ENCODE measurements around the gene RCHY1. TPM values are rescaled to one million over a fixed set of nuclear protein-coding genes. Genes with fewer than 3 reads are reported as not detected.

The RCHY1 gene
- total and polyA plus RNA-seq, 2 donors (not counting 1 experiment from before 2014, with no cell fraction given): 34.5 to 49.3 TPM

GRCh38 chr4:75514949-75515612 lies 878 bp upstream of the RCHY1 start:
- Histone ChIP-seq H3K9ac (ENCODE audit: insufficient read depth, low read length) (peak overlapping the region; percentile 96), H3K4me1 (ENCODE audit: control insufficient read depth, extremely low read depth, insufficient read depth, low read length) (peaks cover 3% of the 10 kb centered on the region), H3K27me3 (ENCODE audit: control insufficient read depth, insufficient read depth, low read length) (no peaks in the 10 kb centered on the region), H3K4me2 (ENCODE audit: extremely low read depth, insufficient read depth, low read length) (peak overlapping the region; percentile 87), H3K4me3 (replicated peaks in 1 of 4; ENCODE audit: control extremely low read depth in 1 of 4, insufficient read depth in 1 of 4, low read depth in 3 of 4, low read length in 4 of 4) (peak overlapping the region; percentile 83 to 97 (median 86)), H3K36me3 (ENCODE audit: control insufficient read depth, insufficient read depth, low read length) (peaks cover 6% of the 10 kb centered on the region), H3K27ac (ENCODE audit: insufficient read depth, low read length) (peak overlapping the region; percentile 97), H2AFZ (ENCODE audit: low read length) (peak overlapping the region; percentile 99), H4K20me1 (ENCODE audit: control insufficient read depth, extremely low read depth, insufficient read depth, low read length) (no peaks in the 10 kb centered on the region), H3K79me2 (ENCODE audit: control insufficient read depth, insufficient read depth, low read length) (peaks cover 40% of the 10 kb centered on the region), H3K9me3 (ENCODE audit: control insufficient read depth, insufficient read depth, low read depth, low read length) (no peaks in the 10 kb centered on the region)
- DNase-seq (ENCODE audit: low read depth in 2 of 2): no peak
- no peak for TF ChIP-seq EZH2 (IDR thresholded peaks at IDR 0.05; ENCODE audit: low read length, missing control alignments)
- TF ChIP-seq CTCF (conservative IDR thresholded peaks at IDR 0.05 in 1 of 2, IDR thresholded peaks at IDR 0.05 in 1 of 2; ENCODE audit: low read depth in 1 of 2, low read length in 2 of 2): no peak

GRCh38 chr4:75513526-75514130 lies 575 bp downstream of the RCHY1 start:
- TF ChIP-seq CTCF (conservative IDR thresholded peaks at IDR 0.05 in 1 of 2, IDR thresholded peaks at IDR 0.05 in 1 of 2; ENCODE audit: low read depth in 1 of 2, low read length in 2 of 2): no peak
- no peak for TF ChIP-seq EZH2 (IDR thresholded peaks at IDR 0.05; ENCODE audit: low read length, missing control alignments)
- H3K4me2 ChIP-seq (ENCODE audit: extremely low read depth, insufficient read depth, low read length): peak overlapping the region; percentile 76
- H3K36me3 ChIP-seq (ENCODE audit: control insufficient read depth, insufficient read depth, low read length): peaks cover 4% of the 10 kb centered on the region
- H3K9me3 ChIP-seq (ENCODE audit: control insufficient read depth, insufficient read depth, low read depth, low read length): no peaks in the 10 kb centered on the region
- H3K27me3 ChIP-seq (ENCODE audit: control insufficient read depth, insufficient read depth, low read length): no peaks in the 10 kb centered on the region
- H3K4me1 ChIP-seq (ENCODE audit: control insufficient read depth, extremely low read depth, insufficient read depth, low read length): peaks cover 3% of the 10 kb centered on the region
- peaks cover 50% of the 10 kb centered on the region for H3K79me2 ChIP-seq (ENCODE audit: control insufficient read depth, insufficient read depth, low read length)
- DNase-seq (ENCODE audit: low read depth in 2 of 2): peak; percentile 5 to 15
- peak overlapping the region; percentile 96 for H3K9ac ChIP-seq (ENCODE audit: insufficient read depth, low read length)
- peak overlapping the region; percentile 88 for H2AFZ ChIP-seq (ENCODE audit: low read length)
- no peaks in the 10 kb centered on the region for H4K20me1 ChIP-seq (ENCODE audit: control insufficient read depth, extremely low read depth, insufficient read depth, low read length)
- peak overlapping the region; percentile 97 for H3K27ac ChIP-seq (ENCODE audit: insufficient read depth, low read length)
- peak overlapping the region; percentile 83 to 97 (median 86) for H3K4me3 ChIP-seq (replicated peaks in 1 of 4; ENCODE audit: control extremely low read depth in 1 of 4, insufficient read depth in 1 of 4, low read depth in 3 of 4, low read length in 4 of 4)

GRCh38 chr4:75512386-75513211 lies 1.6 kb downstream of the RCHY1 start:
- H3K79me2 ChIP-seq (ENCODE audit: control insufficient read depth, insufficient read depth, low read length): peaks cover 52% of the 10 kb centered on the region
- peak overlapping the region; percentile 83 to 97 (median 86) for H3K4me3 ChIP-seq (replicated peaks in 1 of 4; ENCODE audit: control extremely low read depth in 1 of 4, insufficient read depth in 1 of 4, low read depth in 3 of 4, low read length in 4 of 4)
- H3K36me3 ChIP-seq (ENCODE audit: control insufficient read depth, insufficient read depth, low read length): peaks cover 3% of the 10 kb centered on the region
- no peak overlapping the region for H2AFZ ChIP-seq (ENCODE audit: low read length)
- no peak overlapping the region for H3K9ac ChIP-seq (ENCODE audit: insufficient read depth, low read length)
- no peaks in the 10 kb centered on the region for H3K27me3 ChIP-seq (ENCODE audit: control insufficient read depth, insufficient read depth, low read length)
- H3K27ac ChIP-seq (ENCODE audit: insufficient read depth, low read length): peak overlapping the region; percentile 97
- peak overlapping the region; percentile 76 for H3K4me2 ChIP-seq (ENCODE audit: extremely low read depth, insufficient read depth, low read length)
- no peak for TF ChIP-seq EZH2 (IDR thresholded peaks at IDR 0.05; ENCODE audit: low read length, missing control alignments)
- no peaks in the 10 kb centered on the region for H3K9me3 ChIP-seq (ENCODE audit: control insufficient read depth, insufficient read depth, low read depth, low read length)
- peak; percentile 41 to 83 for DNase-seq (ENCODE audit: low read depth in 2 of 2)
- peaks cover 3% of the 10 kb centered on the region for H3K4me1 ChIP-seq (ENCODE audit: control insufficient read depth, extremely low read depth, insufficient read depth, low read length)
- no peaks in the 10 kb centered on the region for H4K20me1 ChIP-seq (ENCODE audit: control insufficient read depth, extremely low read depth, insufficient read depth, low read length)
